ENCODE data around the gene ZFAND3.

DNA sequence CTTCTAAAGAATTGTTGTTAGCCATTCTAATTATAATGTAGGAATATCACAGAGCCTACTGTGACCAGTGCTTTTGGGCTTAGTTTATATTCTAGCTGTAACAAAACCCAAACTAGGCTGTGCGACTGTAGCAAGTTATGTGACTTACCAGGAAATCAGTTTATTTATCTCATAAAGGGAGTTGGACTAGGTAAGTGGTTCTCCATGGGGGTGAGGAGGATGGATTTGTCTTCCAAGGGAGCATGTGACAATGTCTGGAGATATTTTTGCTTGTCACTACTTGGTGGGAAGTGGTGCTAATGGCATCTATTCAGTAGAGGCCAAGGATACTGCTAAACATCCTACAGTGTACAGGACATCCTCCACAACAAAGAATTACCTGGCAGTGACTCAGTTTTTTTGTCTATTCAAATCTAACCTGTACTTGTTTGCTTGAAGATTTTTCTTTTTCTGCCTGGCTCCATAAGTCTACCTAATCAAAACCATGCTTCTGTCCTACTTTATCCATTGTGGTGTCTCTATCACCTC lies 32.5 kb downstream of the ZFAND3 start:
- TF ChIP-seq RNF2 (IDR thresholded peaks at IDR 0.05; ENCODE audit: borderline replicate concordance, low read depth), result no peak
- TF ChIP-seq RFX5 (IDR thresholded peaks at IDR 0.05), result no peak
- TF ChIP-seq MYC (IDR thresholded peaks at IDR 0.05; ENCODE audit: borderline replicate concordance, low read length), result no peak
- TF ChIP-seq, protein P1, sequence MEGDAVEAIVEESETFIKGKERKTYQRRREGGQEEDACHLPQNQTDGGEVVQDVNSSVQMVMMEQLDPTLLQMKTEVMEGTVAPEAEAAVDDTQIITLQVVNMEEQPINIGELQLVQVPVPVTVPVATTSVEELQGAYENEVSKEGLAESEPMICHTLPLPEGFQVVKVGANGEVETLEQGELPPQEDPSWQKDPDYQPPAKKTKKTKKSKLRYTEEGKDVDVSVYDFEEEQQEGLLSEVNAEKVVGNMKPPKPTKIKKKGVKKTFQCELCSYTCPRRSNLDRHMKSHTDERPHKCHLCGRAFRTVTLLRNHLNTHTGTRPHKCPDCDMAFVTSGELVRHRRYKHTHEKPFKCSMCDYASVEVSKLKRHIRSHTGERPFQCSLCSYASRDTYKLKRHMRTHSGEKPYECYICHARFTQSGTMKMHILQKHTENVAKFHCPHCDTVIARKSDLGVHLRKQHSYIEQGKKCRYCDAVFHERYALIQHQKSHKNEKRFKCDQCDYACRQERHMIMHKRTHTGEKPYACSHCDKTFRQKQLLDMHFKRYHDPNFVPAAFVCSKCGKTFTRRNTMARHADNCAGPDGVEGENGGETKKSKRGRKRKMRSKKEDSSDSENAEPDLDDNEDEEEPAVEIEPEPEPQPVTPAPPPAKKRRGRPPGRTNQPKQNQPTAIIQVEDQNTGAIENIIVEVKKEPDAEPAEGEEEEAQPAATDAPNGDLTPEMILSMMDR (IDR thresholded peaks at IDR 0.05), result no peak
- no peak for TF ChIP-seq RCOR1 (IDR thresholded peaks at IDR 0.05; ENCODE audit: low read depth, low read length)
- TF ChIP-seq POLR2AphosphoS2 (conservative IDR thresholded peaks at IDR 0.05; ENCODE audit: low read length), result no peak
- TF ChIP-seq SREBF2 (IDR thresholded peaks at IDR 0.05), result no peak
- TF ChIP-seq, protein P2, sequence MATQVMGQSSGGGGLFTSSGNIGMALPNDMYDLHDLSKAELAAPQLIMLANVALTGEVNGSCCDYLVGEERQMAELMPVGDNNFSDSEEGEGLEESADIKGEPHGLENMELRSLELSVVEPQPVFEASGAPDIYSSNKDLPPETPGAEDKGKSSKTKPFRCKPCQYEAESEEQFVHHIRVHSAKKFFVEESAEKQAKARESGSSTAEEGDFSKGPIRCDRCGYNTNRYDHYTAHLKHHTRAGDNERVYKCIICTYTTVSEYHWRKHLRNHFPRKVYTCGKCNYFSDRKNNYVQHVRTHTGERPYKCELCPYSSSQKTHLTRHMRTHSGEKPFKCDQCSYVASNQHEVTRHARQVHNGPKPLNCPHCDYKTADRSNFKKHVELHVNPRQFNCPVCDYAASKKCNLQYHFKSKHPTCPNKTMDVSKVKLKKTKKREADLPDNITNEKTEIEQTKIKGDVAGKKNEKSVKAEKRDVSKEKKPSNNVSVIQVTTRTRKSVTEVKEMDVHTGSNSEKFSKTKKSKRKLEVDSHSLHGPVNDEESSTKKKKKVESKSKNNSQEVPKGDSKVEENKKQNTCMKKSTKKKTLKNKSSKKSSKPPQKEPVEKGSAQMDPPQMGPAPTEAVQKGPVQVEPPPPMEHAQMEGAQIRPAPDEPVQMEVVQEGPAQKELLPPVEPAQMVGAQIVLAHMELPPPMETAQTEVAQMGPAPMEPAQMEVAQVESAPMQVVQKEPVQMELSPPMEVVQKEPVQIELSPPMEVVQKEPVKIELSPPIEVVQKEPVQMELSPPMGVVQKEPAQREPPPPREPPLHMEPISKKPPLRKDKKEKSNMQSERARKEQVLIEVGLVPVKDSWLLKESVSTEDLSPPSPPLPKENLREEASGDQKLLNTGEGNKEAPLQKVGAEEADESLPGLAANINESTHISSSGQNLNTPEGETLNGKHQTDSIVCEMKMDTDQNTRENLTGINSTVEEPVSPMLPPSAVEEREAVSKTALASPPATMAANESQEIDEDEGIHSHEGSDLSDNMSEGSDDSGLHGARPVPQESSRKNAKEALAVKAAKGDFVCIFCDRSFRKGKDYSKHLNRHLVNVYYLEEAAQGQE (IDR thresholded peaks at IDR 0.05), result no peak

Measured in A549 (cell line).